OCI-M1 (cell line): ENCODE data around the gene CCL4.
A peak's percentile ranks its signal among the peaks of the same experiment; 100 is the strongest.
"Not testable (repeated sequence)": the region's sequence is repeated elsewhere in the genome, so short reads cannot be mapped to it uniquely, and the experiment has no call there.

Source experiments
- DNase-seq: peaks from one replicate; lab custom pipeline; 2025; lab: John Stamatoyannopoulos, UW

Gene CCL4

DNA sequence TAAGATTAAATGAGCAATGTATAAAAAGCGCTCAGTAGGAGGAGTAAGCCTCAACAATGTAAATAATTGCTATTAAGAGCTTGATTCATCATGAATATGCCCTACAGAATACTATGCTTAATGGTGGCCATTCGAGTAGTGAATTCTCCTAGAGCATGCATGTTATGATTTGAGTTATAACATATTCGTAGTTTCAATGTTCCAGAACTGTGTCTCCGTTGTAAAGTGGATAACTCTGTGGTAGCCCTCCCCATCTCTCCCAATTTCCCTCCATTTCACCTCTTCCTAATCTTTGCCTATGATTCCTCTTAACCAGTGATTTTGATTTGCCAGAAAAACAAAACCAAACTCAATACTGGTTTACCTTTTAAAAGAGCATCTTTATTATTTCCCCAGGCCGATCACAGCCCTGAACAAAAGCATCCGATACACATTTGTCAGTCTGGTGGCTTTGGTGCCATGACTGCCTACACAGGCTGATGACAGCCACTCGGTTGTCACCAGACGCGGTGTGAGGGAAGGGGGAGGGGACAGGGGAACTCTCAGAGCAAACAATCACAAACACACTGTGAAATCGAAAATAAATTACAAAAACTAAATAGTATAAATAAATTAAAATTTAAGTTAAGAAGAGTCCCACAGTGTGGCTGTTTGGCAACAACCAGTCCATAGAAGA lies 15.6 kb upstream of the CCL4 start:
- not testable (repeated sequence) for DNase-seq

DNA sequence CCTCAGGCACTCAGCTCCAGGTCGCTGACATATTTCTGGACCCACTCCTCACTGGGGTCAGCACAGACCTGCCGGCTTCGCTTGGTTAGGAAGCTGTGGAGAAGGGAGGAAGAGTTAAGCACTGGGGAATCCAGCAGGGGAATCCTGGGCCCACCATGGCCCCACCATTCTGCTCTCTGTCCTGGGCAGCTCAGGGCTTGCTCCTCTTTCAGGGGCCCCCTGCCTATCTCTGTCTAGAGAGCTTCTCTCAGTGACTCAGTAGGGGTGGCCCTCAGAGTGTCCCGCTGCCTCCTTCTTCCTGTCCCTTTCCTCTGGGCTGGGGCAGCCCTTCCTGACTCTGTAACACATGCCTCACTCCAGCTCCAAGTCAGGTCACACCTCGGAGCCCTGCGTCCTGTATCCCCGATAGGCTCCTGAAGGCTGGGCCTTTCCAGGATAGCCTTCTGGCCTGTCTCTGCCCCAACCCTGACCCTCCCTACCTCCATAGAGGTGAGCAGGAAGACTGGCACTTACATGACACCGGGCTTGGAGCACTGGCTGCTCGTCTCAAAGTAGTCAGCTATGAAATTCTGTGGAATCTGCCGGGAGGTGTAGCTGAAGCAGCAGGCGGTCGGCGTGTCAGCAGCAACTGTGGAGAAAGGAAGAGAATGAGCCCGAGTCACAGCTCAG lies 14.8 kb upstream of the CCL4 start:
- no peak for DNase-seq

DNA sequence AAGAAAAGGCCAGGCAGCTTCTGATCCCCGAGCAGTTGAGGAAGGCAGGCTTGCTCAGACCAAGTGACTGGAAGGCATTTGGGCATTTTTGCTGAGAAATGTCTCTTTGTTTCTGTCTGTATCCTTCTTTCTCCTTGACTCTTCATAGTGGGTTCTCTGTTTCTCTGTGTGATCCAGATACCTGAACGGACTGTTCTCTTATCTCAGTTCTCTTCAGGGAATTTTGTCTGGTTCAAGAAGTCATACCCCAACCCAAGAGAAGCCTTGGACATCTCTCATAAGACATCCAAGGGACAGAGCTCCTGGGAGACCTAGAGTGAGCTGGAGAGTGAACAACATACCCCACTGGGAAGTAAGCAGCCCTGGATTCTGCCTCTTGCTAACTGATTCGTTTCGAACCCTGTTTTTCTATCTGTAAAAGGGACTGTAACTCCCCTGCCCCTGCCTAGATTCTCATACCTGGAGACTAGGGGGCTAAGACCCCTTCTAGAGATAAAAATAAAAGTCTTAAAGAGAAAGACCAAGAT lies 14.2 kb upstream of the CCL4 start:
- DNase-seq, result no peak

- DNase-seq, result no peak
These were observed 13.5 kb upstream of the CCL4 start, which contains the start of gene CCL3 for GRCh38 chr17:36089888-36090836. Gene CCL3, minus strand, starts transcription at chr17:36090143. Its CDS starts 85 bp downstream, at chr17:36090058.

- peak; percentile 81 for DNase-seq
These were observed 11.4 kb upstream of the CCL4 start for GRCh38 chr17:36092230-36092629.

GRCh38 chr17:36092715-36093114 lies 10.9 kb upstream of the CCL4 start:
- DNase-seq, result not testable (repeated sequence)

GRCh38 chr17:36094232-36094631 lies 9.4 kb upstream of the CCL4 start:
- no peak for DNase-seq

GRCh38 chr17:36094746-36095145 lies 8.9 kb upstream of the CCL4 start:
- no peak for DNase-seq

- DNase-seq, result peak; percentile 10
These were observed 7.6 kb upstream of the CCL4 start for GRCh38 chr17:36095992-36096391.

- DNase-seq, result not testable (repeated sequence)
These were observed 4.6 kb upstream of the CCL4 start for GRCh38 chr17:36099004-36099403.

GRCh38 chr17:36104246-36104645 lies 619 bp downstream of the CCL4 start:
- not testable (repeated sequence) for DNase-seq

DNA sequence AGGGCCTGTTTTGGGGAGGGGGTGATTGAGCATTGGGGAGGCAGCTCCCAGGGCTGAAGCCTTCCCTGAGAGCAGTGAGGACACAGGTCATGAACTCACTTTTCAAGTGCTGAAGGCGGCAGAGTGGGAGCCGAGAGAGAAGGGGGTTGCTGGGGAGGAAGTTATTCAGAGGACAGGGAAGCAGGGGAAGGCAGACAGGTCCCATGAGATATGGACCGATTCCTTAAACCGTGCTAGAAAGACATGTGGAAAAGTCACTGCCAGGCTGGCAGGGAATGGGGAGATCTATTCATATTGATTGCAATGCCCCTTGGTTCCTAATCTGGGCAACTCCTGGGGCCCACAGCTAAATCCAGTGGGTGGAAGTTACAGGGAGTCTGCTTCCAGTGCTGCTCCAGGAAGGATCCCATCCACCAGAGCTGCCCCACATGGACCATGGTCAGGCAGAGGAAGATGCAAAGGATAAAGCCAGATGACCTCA lies 1.1 kb downstream of the CCL4 start:
- no peak for DNase-seq

DNA sequence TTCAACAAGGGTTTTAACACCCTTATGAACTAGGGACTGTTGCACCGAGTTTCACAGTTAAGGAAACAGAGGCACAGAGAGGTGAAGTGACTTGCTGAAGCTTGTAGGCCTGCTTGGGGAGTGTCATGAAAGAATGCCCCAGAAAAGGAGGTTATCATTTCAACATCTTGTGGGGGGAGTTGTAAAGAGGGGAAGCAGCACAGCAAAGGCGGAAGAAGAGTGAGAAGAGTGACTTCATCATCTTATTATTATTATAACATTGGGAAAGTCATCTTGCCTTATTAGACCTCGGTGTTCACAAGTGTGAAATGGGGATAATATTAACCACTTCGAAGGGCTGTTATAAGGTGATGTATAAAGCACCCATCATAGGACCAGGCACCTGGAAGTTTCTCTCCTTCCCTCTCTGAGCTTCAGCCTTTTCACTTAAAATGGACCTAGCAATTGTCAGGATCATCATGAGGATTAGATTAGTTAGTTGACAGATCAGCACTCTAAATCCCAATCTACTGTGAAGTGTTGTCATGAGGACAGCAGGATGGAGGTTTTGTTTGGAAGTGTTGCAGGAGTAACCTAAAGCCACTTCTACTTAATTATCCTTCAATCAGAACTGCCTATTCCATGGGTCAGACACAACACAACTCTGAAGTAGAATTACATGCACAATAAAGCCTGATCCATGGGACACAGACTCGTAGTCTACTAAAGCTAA lies 2.3 kb downstream of the CCL4 start:
- DNase-seq, result no peak

DNA sequence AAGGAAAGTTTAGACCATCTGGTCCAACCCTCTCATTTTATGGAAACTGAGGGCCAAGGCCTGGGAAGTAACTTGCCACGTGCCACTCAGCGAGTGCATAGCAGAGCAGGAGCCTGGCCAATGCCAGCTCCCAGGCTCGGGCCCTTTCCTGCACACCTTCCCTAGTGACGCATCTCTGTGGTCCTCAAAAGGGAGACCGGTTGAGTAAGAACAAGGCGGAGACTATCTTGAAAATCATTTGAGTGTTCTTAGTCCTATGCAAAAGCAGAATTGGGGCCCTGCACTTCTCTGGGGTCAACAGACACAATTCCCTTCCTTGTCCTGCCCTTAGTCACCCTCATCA lies 2.8 kb downstream of the CCL4 start:
- no peak for DNase-seq

- no peak for DNase-seq
These were observed 4.0 kb downstream of the CCL4 start for GRCh38 chr17:36107660-36108059.

DNA sequence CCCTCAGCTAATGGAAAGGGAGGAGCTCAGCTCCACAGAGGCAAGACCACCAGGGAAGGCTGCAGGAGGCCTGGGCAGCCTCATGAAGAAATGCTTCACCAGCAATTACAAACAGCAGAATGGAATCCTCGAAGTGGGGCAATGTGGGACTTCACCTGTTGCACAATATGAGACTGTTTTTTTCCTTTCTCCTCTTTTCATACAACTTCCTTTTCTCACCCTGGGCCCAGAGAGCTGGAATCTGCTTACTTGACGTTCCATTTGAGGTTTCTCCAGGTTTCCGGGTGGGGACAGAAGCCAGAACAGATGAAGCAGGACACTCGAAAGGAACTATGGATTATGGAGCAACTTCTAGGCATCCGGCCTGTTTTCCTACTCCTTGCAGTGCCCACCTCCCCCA lies 4.6 kb downstream of the CCL4 start:
- DNase-seq, result not testable (repeated sequence)

DNA sequence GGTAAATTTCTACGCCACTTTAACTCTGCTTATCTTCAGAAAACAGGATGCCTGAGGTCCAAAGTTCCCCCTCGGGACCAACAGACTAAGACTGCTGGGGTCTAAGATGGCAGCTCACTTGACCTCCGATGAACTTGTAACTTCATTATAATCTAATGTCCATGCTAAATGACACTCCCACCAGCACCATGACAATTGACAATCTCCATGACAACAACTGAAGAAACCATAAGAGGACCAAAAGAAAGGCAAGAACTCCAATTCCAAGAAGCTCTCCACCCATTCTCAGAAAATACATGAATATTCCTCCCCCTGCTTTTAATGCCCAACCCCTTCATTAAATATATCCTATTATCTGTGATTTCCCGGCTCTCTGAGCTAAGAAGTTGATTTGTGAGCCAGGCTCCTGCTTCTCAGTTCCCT lies 7.5 kb downstream of the CCL4 start:
- peak; percentile 55 for DNase-seq

DNA sequence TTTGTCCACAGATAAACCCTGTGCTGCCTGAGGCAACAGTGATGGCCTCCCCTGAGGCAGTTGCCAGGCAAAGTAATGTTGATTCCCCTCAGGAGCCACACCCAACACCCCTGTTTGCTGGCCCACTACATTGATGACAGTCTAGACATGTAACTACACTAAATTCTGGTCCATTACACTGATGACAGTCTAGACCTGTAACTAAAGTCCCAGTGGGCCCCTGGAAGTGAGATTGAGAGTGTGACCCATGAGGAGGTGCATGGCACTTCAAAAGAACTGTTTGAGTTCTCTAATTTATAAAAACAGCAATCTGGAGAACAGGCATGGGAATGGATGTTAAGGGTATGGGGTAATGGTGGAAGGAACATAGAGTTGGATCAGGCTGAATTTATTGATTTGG lies 8.9 kb downstream of the CCL4 start:
- DNase-seq, result no peak

DNA sequence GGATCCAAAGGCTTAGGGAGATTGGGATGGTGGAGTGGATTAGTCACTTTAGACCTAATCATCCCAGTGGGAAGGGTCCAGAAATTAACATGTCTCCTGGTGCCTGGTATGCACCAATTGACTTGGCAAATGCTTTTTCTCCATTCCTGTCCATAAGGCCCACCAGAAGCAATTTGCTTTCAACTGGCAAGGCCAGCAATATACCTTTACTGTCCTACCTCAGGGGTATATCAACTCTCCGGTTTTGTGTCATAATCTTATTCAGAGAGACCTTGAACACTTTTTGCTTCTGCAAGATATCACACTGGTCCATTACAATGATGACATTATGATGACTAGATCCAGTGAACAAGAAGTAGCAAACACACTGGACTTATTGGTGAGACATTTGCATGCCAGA lies 9.5 kb downstream of the CCL4 start:
- not testable (repeated sequence) for DNase-seq

GRCh38 chr17:36114971-36115648 lies 11.5 kb downstream of the CCL4 start:
- not testable (repeated sequence) for DNase-seq

GRCh38 chr17:36115649-36115977 lies 12.0 kb downstream of the CCL4 start:
- DNase-seq, result not testable (repeated sequence)
